GM19467 (cell line): ENCODE data around the gene LEUTX.
A peak's percentile ranks its signal among the peaks of the same experiment; 100 is the strongest.
"Not testable (repeated sequence)": the region's sequence is repeated elsewhere in the genome, so short reads cannot be mapped to it uniquely, and the experiment has no call there.

ENCODE experiments used
- ATAC-seq: cut with Tn5 transposase; IDR thresholded peaks from one replicate; pipeline ENCODE4 v1.9.1; 2021; ENCODE audit warnings: mild to moderate bottlenecking, moderate library complexity; ENCODE audit not compliant: unreplicated experiment

LEUTX gene

DNA sequence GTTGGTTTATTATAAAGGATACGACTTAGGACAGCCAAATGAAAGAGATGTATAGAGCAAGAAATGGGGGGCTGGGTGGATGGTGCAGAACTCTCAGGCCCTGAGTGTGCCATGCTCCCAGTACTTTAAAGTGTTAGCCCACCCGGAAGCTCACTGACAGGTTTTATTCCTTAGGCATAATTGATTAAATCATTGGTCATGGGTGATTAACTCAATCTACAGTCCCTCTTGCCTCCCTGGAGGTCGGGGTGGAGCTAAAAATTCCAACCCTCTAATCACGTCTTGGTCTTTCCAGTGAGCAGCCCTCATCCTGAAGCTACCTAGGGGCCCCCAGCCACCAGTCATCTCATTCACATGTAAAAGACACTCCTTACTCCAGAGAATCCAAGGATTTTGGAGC, 9.9 kb upstream of the LEUTX start:
- no peak for ATAC-seq

DNA sequence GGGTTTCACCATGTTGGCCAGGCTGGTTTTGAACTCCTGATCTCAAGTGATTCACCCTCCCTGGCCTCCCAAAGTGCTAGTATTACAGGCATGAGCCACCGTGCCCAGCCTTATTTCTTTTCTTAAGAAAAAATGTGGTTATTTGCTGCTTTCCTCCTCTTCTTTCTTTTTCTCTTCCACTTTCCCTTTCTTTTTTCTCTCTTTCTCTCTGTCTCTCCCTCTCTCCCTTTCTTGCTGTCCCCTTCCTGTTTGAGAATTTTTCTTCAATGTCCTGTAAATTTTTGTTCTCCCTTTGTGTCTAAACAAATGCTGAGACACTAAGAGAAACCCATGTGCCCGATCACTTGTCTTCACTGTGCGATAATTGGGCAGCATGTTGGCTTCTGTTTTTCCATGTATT, 2.2 kb downstream of the LEUTX start:
- no peak for ATAC-seq

DNA sequence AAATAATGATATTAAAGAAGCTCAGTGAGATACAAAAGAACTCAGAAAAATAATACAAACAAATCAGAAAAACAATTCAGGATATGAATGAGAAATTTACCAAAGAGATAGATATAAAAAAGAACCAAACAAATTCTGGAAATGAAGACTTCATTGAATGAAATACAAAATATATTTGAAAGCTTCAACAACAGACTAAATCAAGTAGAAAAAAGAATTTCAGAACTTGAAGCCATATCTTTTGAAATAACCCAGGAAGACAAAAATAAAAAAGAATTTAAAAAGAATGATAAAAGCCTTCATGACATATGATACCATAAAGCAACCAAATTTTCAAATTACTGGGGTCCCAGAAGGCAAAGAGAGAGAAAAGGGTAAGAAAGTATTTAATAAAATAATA, 9.6 kb downstream of the LEUTX start:
- ATAC-seq = no peak

DNA sequence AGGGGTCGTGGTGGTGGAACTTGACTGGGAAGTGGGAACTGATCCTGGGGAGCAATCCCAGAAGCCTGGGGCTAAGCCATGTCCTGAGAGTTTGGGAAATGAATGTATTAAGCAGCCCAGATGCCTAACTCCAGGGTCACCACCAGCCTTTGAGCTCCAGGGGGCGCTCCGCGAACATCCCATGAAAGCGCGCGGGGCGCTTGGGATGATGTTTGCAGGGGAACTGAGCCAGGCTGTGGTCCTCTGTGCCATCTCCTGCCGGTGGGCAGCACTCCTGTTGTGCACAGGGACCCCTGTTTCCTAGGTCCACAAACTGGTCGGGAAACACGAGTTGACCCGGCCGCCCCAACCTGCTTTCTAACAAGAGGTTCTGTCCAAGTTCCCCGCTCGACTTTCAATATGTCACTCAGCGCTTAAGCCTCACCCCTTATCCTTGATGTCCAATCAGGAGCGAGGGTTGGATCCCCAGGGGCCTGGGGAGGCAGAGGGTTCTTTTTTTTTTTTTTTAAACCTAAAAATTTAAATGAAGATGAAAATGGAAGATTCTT, 14.4 kb downstream of the LEUTX start:
- ATAC-seq = peak; percentile 58

DNA sequence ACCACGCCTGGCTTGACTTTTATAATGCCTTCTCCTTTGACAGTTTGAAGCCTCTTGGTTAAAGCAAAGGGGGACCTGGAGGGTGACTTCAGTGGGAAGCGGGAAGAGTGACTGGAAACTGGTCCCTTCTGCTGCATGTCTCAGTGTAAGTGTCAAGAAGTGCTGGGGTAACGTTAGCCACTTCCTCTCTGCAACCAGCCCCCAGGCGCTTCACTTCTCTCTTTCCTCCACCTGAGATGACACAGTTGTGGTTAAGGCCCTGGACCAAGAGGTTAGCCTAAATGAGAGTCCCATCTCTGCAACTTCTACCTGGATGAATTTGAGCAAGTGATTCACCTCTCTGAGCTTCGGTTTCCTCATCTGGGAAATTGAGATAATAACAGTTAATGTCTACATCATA, 16.3 kb downstream of the LEUTX start:
- ATAC-seq = no peak

DNA sequence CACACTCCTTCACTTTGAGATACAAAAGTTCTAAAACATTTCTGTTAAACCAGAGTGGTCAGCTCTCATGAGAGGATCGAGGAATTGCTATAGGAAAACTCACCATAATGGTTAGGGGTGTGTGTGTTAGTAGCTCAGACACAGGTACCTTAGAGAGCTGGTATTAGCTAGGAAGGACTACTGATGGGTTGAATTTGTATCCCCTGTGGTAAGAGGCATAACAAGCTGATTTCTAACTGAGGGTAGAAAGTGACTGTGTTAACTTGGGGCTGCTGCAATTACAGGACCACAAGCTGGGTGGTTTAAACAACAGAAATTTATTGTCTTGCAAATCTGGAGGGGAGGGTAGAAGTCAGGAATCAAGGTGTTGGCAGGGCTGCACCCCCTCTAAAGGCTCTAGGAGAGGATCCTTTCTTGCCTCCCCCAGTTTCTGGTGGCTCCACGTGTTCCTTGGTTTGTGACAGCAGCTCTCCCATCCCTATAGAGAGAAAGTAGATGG, 17.4 kb downstream of the LEUTX start:
- no peak for ATAC-seq

DNA sequence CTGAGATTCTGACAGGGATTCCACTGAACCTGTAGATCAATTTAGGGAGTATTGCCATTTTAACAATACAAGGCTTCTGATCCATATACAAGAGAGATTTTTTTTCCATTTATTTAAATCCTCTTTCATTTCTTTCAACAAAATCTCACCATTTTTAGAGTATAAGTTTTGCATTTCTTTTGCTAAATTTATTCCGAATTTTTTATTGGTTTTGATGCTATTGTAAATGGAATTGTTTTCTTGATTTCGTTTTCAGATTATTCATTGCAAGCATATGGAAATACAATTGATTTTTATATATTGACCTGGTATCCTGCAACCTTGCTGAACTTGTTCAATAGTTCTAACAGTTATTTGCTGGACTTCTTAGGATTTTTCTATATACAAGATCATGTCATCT, 18.4 kb downstream of the LEUTX start:
- no peak for ATAC-seq

DNA sequence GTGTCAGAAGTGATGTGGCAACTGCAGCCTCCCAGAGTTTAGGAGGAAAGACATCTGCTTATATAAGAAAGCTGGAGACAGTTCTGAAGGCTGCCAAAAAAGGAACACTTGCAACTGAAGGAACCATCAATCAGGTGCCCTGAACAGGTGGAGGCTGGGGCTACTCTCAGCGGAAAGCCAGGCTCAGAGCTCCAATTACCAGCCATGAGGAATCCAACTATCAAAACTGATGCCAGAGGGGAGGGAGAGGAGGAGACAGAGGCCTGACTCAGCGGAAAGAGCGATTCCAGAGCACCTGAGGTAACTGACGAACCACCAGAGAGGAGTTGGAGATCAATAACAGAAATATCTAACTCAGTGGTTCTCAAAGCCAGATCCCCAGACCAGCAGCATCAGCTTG, 24.3 kb downstream of the LEUTX start:
- ATAC-seq = no peak

DNA sequence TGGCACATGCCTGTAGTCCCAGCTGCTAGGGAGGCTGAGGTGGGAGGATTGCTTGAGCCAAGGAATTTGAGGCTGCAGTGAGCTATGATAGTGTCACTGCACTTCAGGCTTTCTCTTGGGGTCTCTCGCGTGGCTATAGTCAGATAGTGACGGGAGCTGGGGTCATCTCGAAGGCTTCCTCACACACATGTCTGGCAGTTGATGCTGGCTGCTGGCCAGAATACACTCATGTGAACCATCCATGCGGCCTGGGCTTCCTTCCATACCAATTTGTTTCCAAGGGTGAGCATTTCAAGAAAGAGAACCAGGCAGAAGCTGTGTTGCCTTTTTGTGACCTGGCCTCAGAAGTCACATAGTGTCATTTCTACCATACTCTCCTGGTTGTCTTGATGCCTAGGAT, 26.4 kb downstream of the LEUTX start:
- no peak for ATAC-seq

DNA sequence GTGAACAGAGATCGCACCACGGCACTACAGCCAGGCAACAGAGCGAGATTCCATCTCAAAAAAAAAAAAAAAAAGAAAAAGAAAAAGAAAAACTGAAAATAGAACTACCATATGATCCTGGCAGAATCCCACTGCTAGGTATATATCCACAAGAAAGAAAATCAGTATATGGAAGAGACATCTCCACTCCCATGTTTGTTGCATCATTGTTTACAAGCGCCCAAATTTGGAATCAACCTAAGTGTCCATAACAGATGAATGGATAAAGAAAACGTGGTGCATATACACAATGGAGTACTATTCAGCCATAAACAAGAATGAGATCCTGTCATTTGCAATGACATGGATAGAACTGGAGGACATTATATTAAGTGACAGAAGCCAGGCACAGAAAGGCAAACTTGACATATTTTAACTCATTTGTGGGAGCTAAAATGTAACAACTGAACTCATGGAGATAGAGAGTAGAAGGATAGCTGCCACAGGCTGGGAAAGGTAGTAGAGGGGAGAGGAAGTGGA, 29.3 kb downstream of the LEUTX start:
- ATAC-seq = no peak

DNA sequence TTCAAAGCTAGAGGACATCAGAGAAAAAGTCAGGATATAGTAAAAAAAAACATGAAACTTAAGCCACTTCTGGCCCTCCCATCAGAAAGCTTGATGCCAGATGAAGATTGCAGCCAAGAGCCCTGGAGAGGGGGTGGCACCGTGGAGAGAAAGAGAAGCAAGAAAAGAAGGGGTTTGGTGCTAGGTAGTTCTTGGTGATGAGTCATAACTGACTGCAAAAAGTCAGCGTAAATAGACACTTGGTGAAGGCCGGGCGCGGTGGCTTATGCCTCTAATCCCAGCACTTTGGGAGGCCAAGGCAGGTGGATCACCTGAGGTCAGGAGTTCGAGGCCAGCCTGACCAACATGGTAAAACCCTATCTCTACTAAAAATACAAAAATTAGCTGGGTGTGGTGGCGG, 30.0 kb downstream of the LEUTX start:
- ATAC-seq = not testable (repeated sequence)

DNA sequence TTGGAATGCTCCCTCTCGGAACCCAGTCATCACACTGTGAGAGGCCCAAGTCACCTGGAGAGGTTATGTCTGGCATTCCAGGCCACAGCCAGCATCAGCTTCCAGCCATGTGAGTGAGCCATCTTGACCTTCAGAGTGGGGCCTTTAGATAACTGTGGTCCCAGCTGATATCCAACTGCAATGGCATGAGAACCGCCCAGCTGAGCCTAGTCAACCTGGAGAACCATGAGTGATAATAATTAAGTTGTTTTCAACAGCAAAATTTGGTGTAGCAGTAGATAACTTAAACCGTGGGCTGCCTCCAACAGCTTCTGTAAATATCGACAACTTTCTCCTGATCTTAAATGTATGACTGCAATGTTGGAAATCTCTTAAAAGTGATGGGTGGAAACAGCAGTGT, 30.7 kb downstream of the LEUTX start:
- ATAC-seq = no peak

DNA sequence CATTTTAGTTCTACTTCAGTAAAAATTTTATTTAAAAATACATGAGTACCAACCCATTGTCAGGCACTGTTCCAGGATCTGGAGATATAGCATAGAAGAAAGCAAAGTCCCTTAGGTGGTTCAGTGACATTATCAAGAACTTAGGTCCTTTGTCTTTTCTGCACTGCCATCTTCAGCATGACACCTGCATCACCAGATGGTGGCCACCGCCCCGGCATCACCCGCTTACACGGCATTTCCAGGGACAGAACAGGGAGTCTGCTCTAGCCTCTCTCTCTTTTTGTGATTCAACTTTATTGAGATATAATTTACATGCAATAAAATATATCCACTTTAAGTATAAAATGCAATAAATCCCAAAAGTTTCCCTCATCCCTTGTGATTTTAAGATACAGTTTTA, 31.8 kb downstream of the LEUTX start:
- no peak for ATAC-seq

DNA sequence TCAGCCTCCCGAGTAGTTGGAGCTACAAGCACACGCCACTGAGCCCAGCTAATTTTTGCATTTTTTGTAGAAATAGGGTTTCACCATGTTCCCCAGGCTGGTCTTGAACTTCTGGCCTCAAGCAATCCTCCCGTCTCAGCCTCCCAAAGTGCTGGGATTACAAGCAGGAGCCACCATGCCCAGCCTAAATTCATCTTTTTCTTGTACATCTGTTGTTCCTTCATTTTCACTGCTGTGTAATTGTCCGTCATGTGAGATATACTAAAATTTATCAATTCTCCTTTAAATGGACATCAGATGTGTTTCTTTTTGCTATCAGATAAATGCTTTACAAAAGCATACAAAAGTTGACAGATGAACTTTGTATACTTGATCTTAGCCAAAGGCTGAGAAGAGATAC, 32.4 kb downstream of the LEUTX start:
- ATAC-seq = no peak

DNA sequence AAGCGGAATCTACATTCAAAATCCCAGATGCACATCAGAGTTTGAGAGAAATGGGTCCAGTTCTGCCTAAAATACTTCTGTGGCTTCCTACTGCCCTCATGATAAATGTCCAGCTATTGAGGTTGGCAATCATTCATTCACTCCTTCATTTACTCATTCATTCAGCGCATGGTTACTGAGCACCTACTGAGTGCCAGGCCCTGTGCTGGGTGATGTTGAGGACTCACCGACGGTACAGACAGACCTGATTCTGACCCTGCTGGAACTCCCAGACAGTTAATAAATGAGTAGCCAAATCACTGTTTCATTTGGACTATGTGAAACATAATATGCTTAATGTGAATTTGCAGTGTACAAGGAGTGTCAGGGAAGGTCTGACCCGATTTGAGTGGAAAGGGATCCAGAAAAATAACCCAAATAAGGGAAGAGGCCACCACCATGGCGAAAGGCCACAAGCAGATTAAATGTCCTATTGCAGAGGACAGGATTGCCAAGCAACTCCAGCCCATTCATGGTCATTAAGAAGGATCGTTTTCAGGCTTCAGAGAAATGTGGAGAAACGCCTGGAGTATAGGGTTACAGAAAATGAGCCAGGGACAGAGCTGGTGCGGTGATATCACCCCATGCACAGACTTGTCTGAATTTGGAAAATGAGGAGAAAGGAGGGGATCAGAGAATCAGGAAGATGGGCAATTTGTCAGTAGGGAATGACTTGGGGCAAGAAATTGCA, 34.8 kb downstream of the LEUTX start:
- no peak for ATAC-seq

DNA sequence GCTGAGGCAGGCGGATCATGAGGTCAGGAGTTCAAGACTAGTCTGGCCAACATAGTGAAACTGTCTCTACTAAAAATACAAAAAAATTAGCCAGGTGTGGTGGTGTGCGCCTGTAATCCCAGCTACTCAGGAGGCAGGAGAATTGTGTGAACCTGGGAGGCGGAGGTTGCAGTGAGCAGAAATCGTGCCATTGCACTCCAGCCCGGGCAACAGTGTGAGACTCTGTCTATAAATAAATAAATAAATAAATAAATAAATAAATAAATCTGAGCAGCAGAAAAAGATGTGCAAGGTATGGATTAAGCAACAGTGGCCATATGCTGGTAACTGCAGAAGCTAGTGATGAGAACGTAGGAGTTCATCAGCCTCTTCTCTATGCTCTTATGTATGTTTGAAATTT, 35.5 kb downstream of the LEUTX start:
- not testable (repeated sequence) for ATAC-seq

DNA sequence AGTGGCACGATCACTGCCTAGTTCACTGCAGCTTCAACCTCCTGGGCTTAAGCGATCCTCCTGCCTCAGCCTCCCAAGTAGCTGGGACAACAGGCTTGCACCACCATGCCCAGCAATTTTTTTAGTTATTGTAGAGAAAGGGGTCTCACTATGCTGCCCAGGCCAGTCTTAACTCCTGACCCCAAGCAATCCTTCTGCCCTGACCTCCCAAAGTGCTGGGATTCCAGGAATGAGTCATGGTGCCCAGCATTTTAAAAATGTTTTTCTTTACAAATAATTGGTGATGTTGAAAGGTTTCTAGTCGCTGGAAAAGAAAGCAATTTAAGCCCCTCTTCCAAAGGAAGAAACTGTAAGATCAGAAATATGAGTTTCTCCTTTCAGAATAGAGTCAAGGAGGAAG, 35.9 kb downstream of the LEUTX start:
- no peak for ATAC-seq

DNA sequence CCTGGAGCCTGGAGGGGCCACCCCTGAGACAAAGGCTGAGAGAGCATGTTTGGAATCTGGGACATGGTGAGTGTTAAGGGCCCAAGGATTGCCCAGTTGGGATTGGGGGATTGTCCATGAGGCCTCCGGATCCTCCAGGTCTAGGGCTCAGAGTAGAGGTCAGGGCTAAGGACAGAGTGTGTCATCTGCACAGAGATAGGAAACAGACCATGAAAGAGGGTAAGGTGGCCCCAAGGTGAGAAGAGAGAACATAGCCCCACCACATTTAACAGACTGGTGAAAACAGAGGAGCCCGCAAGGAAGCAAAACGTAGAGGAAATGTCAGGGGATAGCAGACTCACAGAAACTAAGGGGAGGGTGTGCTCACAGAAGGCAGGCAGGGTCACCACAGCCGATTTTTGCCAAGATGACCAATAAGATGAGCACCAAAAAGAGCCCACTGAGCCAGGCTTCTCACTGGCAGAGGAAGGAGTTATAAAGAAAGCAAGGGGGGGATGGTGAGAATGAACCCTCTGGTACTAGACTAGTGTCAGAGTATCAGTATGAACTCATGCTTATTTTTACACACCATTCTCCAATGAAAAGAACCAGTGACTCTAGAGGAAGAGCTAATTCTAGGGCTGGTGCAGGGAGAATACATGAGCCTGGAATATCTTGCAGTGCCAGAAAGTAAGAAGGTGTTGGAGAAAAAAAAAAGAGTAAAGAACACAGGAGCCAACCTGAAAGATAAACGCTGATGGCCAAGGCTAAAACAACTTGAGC, 37.8 kb downstream of the LEUTX start:
- no peak for ATAC-seq

DNA sequence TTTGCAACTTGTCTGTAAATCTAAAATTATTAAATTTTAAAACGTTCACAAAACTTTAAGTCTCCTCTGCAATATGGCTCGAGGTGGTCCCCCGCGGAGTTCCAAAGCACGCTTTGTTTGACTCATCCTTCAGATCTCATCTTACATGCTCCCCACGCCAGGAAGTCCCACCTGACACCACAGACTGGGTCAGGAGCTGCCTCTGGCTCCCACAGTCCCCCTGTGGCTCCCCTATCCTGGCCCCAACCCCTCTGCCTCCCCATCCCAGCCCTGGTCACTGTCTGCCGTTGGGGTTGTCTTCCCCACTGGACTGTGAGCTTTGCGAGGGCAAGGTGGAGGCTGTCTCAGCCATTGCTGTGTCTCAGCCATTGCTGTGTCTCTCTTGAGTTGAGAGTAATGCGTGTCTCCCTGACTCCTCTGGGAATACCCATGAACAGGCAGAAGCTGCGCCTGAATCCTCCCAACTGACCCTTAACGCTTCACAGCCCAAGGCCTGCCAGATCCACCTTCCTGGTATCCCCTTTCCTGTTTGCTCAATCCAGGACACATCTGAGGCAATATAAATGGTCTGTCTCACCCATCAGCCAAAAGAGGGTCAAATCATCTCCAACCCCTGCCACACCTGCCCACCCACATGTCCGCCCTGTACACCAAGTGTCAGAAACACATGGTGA, 39.4 kb downstream of the LEUTX start:
- ATAC-seq = no peak

DNA sequence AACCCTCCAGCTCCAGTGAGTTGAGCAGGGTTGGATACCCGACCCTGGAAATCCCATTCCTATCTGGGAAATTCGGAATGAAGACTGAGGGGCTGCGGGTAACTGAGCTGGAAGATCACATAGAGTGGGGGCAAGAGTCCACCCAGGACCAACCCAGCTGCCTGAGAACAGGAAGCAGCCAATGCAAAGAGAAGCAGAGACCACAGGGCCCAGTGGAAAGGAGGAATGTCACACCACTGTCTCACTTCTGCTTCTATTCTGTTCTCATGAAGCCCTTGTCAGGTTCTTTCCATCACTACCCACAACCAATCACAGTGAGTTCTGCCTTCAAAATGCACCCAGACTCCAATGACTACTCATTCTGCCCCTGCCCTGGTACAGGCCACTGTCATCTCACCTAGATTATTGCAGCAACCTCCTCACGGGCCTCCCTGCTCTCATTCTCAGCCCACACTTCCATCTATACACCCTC, 40.0 kb downstream of the LEUTX start:
- ATAC-seq = peak; percentile 76

DNA sequence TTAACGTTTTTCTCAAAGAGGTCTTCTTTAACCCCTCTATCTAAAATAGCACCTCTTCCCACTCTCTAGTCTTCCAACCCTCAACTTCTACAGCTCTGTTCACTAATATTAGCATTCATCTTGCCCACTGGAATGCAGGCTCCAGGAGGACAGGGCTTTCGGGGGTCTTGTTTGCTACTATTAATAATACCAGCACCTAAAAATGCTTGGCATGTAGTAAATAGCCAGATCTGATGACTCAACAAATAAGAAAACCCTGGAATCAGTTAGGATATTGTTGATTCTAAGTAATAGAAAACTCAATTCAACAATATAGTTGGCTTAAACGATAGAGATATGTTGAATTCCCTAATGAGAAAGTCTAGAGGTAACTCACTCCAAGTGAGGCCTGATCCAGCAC, 41.1 kb downstream of the LEUTX start:
- ATAC-seq = no peak
